ENCODE measurements around the gene STK25. TPM values are rescaled to one million over a fixed set of nuclear protein-coding genes. Genes with fewer than 3 reads are reported as not detected.

STK25 gene
- total and polyA plus RNA-seq, 2 donors (not counting 3 experiments of a cell fraction or from before 2014, with no cell fraction given), result 286 to 715 TPM

DNA sequence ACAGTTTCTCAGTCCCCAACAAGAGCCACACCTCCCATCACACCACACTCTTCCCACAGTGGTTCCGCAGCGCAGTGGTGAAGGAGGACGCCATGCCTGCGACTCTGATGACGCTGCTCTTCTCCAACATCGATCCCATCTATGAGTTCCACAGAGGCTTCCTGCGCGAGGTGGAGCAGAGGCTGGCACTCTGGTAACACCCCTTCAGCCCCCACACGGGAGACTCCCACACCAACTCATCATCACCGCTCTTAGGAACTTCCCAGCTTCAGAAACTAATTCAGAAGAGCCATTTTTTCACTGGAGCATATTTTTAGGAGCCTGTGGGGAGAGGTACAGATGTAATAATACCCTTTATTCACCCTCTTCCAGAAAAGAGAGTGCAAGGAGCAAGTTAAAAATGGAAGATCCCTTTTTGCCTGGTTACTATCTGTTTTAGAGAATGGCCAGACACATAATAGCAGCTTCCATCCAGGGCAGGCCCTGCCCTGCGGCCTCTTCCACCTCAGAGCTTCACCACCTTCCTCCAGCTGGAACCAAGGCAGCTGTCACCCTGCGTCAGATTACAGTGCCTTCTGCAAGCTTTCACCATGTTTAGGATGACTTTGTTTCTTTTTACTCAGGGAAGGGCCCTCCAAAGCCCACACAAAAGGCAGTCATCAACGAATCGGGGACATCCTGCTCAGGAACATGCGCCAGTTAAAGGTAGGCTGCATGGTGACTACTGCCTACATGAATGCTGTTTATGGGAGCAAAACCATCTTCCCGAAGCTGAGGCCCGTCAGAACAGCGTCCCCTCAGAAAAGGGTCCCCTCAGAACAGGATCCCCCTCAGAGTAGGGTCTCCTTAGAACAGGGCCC lies 44.9 kb downstream of the STK25 start:
- Histone ChIP-seq H3K27ac (ENCODE audit: insufficient read depth, low read depth, low read length) (no peak overlapping the region), H3K9me1 (replicated peaks; ENCODE audit: control insufficient read depth, extremely low read depth, insufficient read depth, low read length) (no peaks in the 10 kb centered on the region), H4K20me1 (replicated peaks; ENCODE audit: control insufficient read depth, extremely low read depth, insufficient read depth, low read length) (no peaks in the 10 kb centered on the region), H3K9me3 (replicated peaks; ENCODE audit: control insufficient read depth, insufficient read depth, low read length) (no peaks in the 10 kb centered on the region), H3K4me2 (ENCODE audit: insufficient read depth, low read length) (no peak overlapping the region), H3K4me3 (replicated peaks in 1 of 3; ENCODE audit: insufficient read depth in 1 of 3, low read depth in 1 of 3, low read length in 3 of 3) (no peak overlapping the region), H3K79me2 (ENCODE audit: control insufficient read depth, insufficient read depth, low read length) (no peaks in the 10 kb centered on the region), H3K4me1 (ENCODE audit: control insufficient read depth, extremely low read depth, insufficient read depth, low read length) (no peaks in the 10 kb centered on the region), H3K27me3 (ENCODE audit: control insufficient read depth in 2 of 2, insufficient read depth in 2 of 2, low read length in 2 of 2) (no peaks in the 10 kb centered on the region), H3K9ac (replicated peaks; ENCODE audit: extremely low read depth, insufficient read depth, low read length) (no peak overlapping the region), H2AFZ (ENCODE audit: low read depth, low read length) (no peak overlapping the region), H3K36me3 (ENCODE audit: control insufficient read depth in 2 of 2, extremely low read depth in 1 of 2, insufficient read depth in 2 of 2, low read length in 2 of 2) (no peaks in the 10 kb centered on the region)
- no TSS peak for BruUV-seq (replicated peaks)
- ChIA-PET CTCF (no interaction called here), POLR2A (no interaction called here)
- dilution Hi-C loops (cut with MboI; ENCODE audit: extremely low pct_ligation_motif_present, low sequenced_read_pairs) (no loop called here), intact Hi-C loops (cut with micrococcal nuclease) (no loop called here)
- TF ChIP-seq POLR2AphosphoS5 (IDR thresholded peaks at IDR 0.05; ENCODE audit: insufficient read depth, low read depth, low read length) (no peak), JUN (IDR thresholded peaks at IDR 0.05; ENCODE audit: borderline replicate concordance, insufficient read depth, insufficient read length, low read depth) (no peak), MAX (IDR thresholded peaks at IDR 0.05; ENCODE audit: insufficient read depth, insufficient read length) (no peak), MYC (IDR thresholded peaks at IDR 0.05; ENCODE audit: low read depth, low read length) (no peak)
- FAIRE-seq (no peak), DNase-seq (ENCODE audit: low read depth, low spot score) (no peak)

GRCh38 chr2:241461693-241462677 lies 46.4 kb downstream of the STK25 start:
- no peak overlapping the region for H3K4me3 ChIP-seq (replicated peaks in 1 of 3; ENCODE audit: insufficient read depth in 1 of 3, low read depth in 1 of 3, low read length in 3 of 3)
- DNase-seq (ENCODE audit: low read depth, low spot score), result no peak
- dilution Hi-C loops (cut with MboI; ENCODE audit: extremely low pct_ligation_motif_present, low sequenced_read_pairs), result no loop called here
- CTCF ChIA-PET, result no interaction called here
- no peaks in the 10 kb centered on the region for H3K79me2 ChIP-seq (ENCODE audit: control insufficient read depth, insufficient read depth, low read length)
- no peak for FAIRE-seq
- no peaks in the 10 kb centered on the region for H3K4me1 ChIP-seq (ENCODE audit: control insufficient read depth, extremely low read depth, insufficient read depth, low read length)
- H3K27ac ChIP-seq (ENCODE audit: insufficient read depth, low read depth, low read length), result no peak overlapping the region
- no peaks in the 10 kb centered on the region for H4K20me1 ChIP-seq (replicated peaks; ENCODE audit: control insufficient read depth, extremely low read depth, insufficient read depth, low read length)
- H3K9ac ChIP-seq (replicated peaks; ENCODE audit: extremely low read depth, insufficient read depth, low read length), result no peak overlapping the region
- intact Hi-C loops (cut with micrococcal nuclease), result no loop called here
- BruUV-seq (replicated peaks), result no TSS peak
- no peaks in the 10 kb centered on the region for H3K27me3 ChIP-seq (ENCODE audit: control insufficient read depth in 2 of 2, insufficient read depth in 2 of 2, low read length in 2 of 2)
- POLR2A ChIA-PET, result no interaction called here
- no peak overlapping the region for H2AFZ ChIP-seq (ENCODE audit: low read depth, low read length)
- TF ChIP-seq FOS (IDR thresholded peaks at IDR 0.05; ENCODE audit: borderline replicate concordance, insufficient read depth, low read length) (no peak), MAX (IDR thresholded peaks at IDR 0.05; ENCODE audit: insufficient read depth, insufficient read length) (no peak), EZH2 (IDR thresholded peaks at IDR 0.05; ENCODE audit: borderline replicate concordance, low read depth, low read length, severe bottlenecking) (no peak), MYC (IDR thresholded peaks at IDR 0.05; ENCODE audit: low read depth, low read length) (no peak), POLR2AphosphoS5 (IDR thresholded peaks at IDR 0.05; ENCODE audit: insufficient read depth, low read depth, low read length) (no peak), CTCF (IDR thresholded peaks at IDR 0.05; ENCODE audit: extremely low read depth in 1 of 2, insufficient read depth in 1 of 2, low read depth in 1 of 2, low read length in 2 of 2) (no peak), JUN (IDR thresholded peaks at IDR 0.05; ENCODE audit: borderline replicate concordance, insufficient read depth, insufficient read length, low read depth) (no peak), GATA2 (IDR thresholded peaks at IDR 0.05; ENCODE audit: insufficient read depth, insufficient read length, low read depth, low read length) (no peak), POLR2A (IDR thresholded peaks at IDR 0.05; ENCODE audit: low read depth, low read length) (no peak)
- H3K4me2 ChIP-seq (ENCODE audit: insufficient read depth, low read length), result no peak overlapping the region
- H3K9me1 ChIP-seq (replicated peaks; ENCODE audit: control insufficient read depth, extremely low read depth, insufficient read depth, low read length), result no peaks in the 10 kb centered on the region
- no peaks in the 10 kb centered on the region for H3K9me3 ChIP-seq (replicated peaks; ENCODE audit: control insufficient read depth, insufficient read depth, low read length)
- no peaks in the 10 kb centered on the region for H3K36me3 ChIP-seq (ENCODE audit: control insufficient read depth in 2 of 2, extremely low read depth in 1 of 2, insufficient read depth in 2 of 2, low read length in 2 of 2)
